C4-2B (cell line): Measurements from ENCODE around the gene CWC27.

Experiments used
- CTCF ChIP-seq: fragments of 450-650 bp; conservative IDR thresholded peaks from 2 replicates; pipeline ENCODE4 v1.5.1; 2017; ENCODE audit warnings: mild to moderate bottlenecking
- ZFX ChIP-seq: fragments of 450-650 bp; IDR thresholded peaks from 2 replicates; pipeline ENCODE4 v1.6.1; 2017

GRCh38 chr5:64918083-64918482 lies 149.4 kb downstream of the CWC27 start:
- no peak for TF ChIP-seq CTCF
- TF ChIP-seq ZFX, result no peak
